22Rv1 (cell line): ENCODE data around the gene VEGFA.

Experiments used
- CTCF ChIP-seq: fragments of 450-650 bp; IDR thresholded peaks from 2 replicates; pipeline ENCODE4 v1.5.1; 2017; ENCODE audit warnings: mild to moderate bottlenecking
- ZFX ChIP-seq: fragments of 450-650 bp; IDR thresholded peaks from 2 replicates; pipeline ENCODE4 v1.6.1; 2017; ENCODE audit warnings: antibody characterized with exemption, borderline replicate concordance

- no peak for TF ChIP-seq CTCF
- no peak for TF ChIP-seq ZFX
Observed at GRCh38 chr6:43735642-43736199, 34.3 kb upstream of the VEGFA start.
